Transverse colon (tissue), 4 donors: ENCODE data around the gene POLR2F.

Experiments used
- POLR2A ChIP-seq: fragments of 450-650 bp; IDR thresholded peaks from one replicate; pipeline ENCODE4 v1.6.1; 2016; ENCODE audit warnings: antibody characterized with exemption, mild to moderate bottlenecking, moderate library complexity
- POLR2AphosphoS5 ChIP-seq, 3 donors: sonication (generic); formaldehyde crosslinking; IDR thresholded peaks; one replicate each; pipeline ENCODE4 v1.6.1; 2016; ENCODE audit warnings: antibody characterized with exemption in 3 of 3
- TF ChIP-seq, protein P1 (sequence below), 5 experiments: fragments of 200-600 bp in 3 of 5; fragments of 450-650 bp in 2 of 5; sonication (generic) in 3 of 5; IDR thresholded peaks; 1 replicate in 2 of 5; 2 replicates in 3 of 5; pipeline ENCODE4 v1.5.1; 2016 to 2017; ENCODE audit warnings: antibody characterized with exemption in 5 of 5, inconsistent platforms in 3 of 5, mild to moderate bottlenecking in 2 of 5, moderate library complexity in 1 of 5

GRCh38 chr22:37922191-37922590, 31.3 kb upstream of the POLR2F start:
- TF ChIP-seq, protein P1, sequence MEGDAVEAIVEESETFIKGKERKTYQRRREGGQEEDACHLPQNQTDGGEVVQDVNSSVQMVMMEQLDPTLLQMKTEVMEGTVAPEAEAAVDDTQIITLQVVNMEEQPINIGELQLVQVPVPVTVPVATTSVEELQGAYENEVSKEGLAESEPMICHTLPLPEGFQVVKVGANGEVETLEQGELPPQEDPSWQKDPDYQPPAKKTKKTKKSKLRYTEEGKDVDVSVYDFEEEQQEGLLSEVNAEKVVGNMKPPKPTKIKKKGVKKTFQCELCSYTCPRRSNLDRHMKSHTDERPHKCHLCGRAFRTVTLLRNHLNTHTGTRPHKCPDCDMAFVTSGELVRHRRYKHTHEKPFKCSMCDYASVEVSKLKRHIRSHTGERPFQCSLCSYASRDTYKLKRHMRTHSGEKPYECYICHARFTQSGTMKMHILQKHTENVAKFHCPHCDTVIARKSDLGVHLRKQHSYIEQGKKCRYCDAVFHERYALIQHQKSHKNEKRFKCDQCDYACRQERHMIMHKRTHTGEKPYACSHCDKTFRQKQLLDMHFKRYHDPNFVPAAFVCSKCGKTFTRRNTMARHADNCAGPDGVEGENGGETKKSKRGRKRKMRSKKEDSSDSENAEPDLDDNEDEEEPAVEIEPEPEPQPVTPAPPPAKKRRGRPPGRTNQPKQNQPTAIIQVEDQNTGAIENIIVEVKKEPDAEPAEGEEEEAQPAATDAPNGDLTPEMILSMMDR (IDR thresholded peaks at IDR 0.05) = no peak
- TF ChIP-seq POLR2A (no peak), POLR2AphosphoS5 (IDR thresholded peaks at IDR 0.05) (no peak)
